Measurements from ENCODE around the gene VSIG10L2.

The VSIG10L2 gene

GRCh38 chr11:125930076-125930450, 15.8 kb upstream of the VSIG10L2 start:
- no peak for DNase-seq

GRCh38 chr11:125931116-125931515, 14.7 kb upstream of the VSIG10L2 start:
- no peak for DNase-seq

- no peak for DNase-seq
Observed at GRCh38 chr11:125931668-125932067, 14.2 kb upstream of the VSIG10L2 start.

- DNase-seq = no peak
Observed at GRCh38 chr11:125932301-125932700, 13.5 kb upstream of the VSIG10L2 start.

- DNase-seq = no peak
Observed at GRCh38 chr11:125933030-125933813, 12.6 kb upstream of the VSIG10L2 start.

GRCh38 chr11:125934473-125934872, 11.4 kb upstream of the VSIG10L2 start:
- DNase-seq = no peak

GRCh38 chr11:125935056-125935455, 10.8 kb upstream of the VSIG10L2 start:
- no peak for DNase-seq

GRCh38 chr11:125935618-125936199, 10.1 kb upstream of the VSIG10L2 start:
- DNase-seq = no peak

GRCh38 chr11:125938418-125938817, 7.4 kb upstream of the VSIG10L2 start:
- no peak for DNase-seq

- no peak for DNase-seq
Observed at GRCh38 chr11:125939081-125939521, 6.7 kb upstream of the VSIG10L2 start.

GRCh38 chr11:125940145-125940544, 5.7 kb upstream of the VSIG10L2 start:
- DNase-seq = no peak

GRCh38 chr11:125941267-125941618, 4.6 kb upstream of the VSIG10L2 start:
- no peak for DNase-seq

GRCh38 chr11:125941619-125942611, 3.9 kb upstream of the VSIG10L2 start:
- no peak for DNase-seq

GRCh38 chr11:125942771-125943428, 2.9 kb upstream of the VSIG10L2 start:
- no peak for DNase-seq

- DNase-seq = no peak
Observed at GRCh38 chr11:125943661-125944349, 2.0 kb upstream of the VSIG10L2 start.

GRCh38 chr11:125944350-125945010, 1.4 kb upstream of the VSIG10L2 start:
- no peak for DNase-seq

- no peak for DNase-seq
Observed at GRCh38 chr11:125945011-125945796, 640 bp upstream of the VSIG10L2 start.

GRCh38 chr11:125946712-125947418, 1.0 kb downstream of the VSIG10L2 start:
- DNase-seq = no peak

- DNase-seq = no peak
Observed at GRCh38 chr11:125947419-125948277, 1.8 kb downstream of the VSIG10L2 start.
